ENCODE measurements around the gene JAK3. TPM values are rescaled to one million over a fixed set of nuclear protein-coding genes. Genes with fewer than 3 reads are reported as not detected.
"Not testable (repeated sequence)": the region's sequence is repeated elsewhere in the genome, so short reads cannot be mapped to it uniquely, and the experiment has no call there.

Gene JAK3
- total RNA-seq, 1 experiment from 2014 or later = 3.3 TPM

DNA sequence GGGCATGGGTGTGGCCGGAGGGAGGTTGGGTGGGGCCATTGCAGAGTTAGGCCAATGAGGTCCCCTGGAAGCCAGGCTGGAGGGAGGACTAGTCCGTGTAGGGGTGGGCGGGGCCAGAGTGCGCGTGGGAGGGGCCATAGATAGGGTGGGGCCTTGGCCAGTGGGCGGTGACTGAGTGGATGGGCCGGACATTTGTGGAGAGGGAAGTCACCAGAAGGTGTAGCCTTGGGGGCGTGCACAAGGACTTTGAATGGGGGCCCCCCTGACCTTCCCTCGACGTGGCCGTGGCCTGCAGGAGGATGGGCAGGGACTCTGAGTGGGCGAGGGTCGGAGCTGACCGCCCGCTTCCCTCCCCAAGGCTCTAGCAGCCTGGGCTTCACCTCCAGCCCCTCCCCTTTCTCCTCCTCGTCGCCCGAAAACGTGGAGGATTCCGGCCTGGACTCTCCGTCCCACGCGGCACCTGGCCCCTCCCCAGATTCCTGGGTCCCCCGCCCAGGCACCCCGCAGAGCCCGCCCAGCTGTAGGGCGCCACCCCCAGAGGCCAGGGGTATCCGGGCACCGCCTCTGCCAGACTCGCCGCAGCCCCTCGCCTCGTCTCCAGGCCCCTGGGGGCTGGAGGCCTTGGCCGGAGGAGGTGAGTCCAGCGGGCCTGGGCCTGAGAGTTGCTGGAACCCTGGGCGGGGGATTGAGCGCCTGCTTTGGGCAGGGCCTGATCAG is 69.4 kb downstream of the JAK3 start:
- no CpG with 5 or more reads among the region's 37 CpGs for WGBS (ENCODE audit: extremely low coverage, insufficient read length, low lambda C conversion rate)
- Histone ChIP-seq H3K56ac (ENCODE audit: insufficient read length, low read depth, low read length) (no peak overlapping the region), H4K5ac (ENCODE audit: insufficient read length, low read depth, low read length) (no peak overlapping the region), H3K18ac (ENCODE audit: insufficient read length, low read depth, low read length) (peak overlapping the region; percentile 66), H3K79me2 (ENCODE audit: insufficient read depth, low read length) (no peaks in the 10 kb centered on the region), H3K4me2 (ENCODE audit: insufficient read depth, insufficient read length, low read length) (peak overlapping the region; percentile 92), H4K20me1 (ENCODE audit: control insufficient read depth, insufficient read depth, insufficient read length) (peaks cover 2% of the 10 kb centered on the region), H3K27ac (ENCODE audit: insufficient read length, low read depth, low read length) (no peak overlapping the region), H3K9me3 (ENCODE audit: control insufficient read depth, low read depth, low read length) (no peaks in the 10 kb centered on the region), H2BK15ac (ENCODE audit: low read depth, low read length) (no peak overlapping the region), H3K14ac (ENCODE audit: insufficient read depth, low read length) (no peak overlapping the region; the same call in 1 of the 2 replicates), H3K23me2 (ENCODE audit: insufficient read length, low read depth, low read length, poor library complexity, severe bottlenecking) (peaks cover 13% of the 10 kb centered on the region), H2BK20ac (ENCODE audit: low read depth, low read length, poor library complexity, severe bottlenecking) (no peak overlapping the region), H3K4me1 (ENCODE audit: insufficient read depth, low read length) (no peaks in the 10 kb centered on the region), H2AFZ (ENCODE audit: low read length) (no peak overlapping the region), H2AK5ac (ENCODE audit: insufficient read length, low read length) (no peak overlapping the region), H2BK5ac (ENCODE audit: insufficient read length, low read length) (no peak overlapping the region), H4K91ac (ENCODE audit: insufficient read length, low read depth, low read length) (no peak overlapping the region), H2BK12ac (ENCODE audit: insufficient read length, low read depth, low read length) (no peak overlapping the region), H3K79me1 (ENCODE audit: insufficient read depth, low read depth, low read length, poor library complexity, severe bottlenecking) (no peaks in the 10 kb centered on the region), H4K8ac (replicated peaks; ENCODE audit: insufficient read length, low read depth, low read length) (no peak overlapping the region), H3T11ph (ENCODE audit: low read length) (no peak overlapping the region), H3K27me3 (ENCODE audit: insufficient read depth, low read length) (no peaks in the 10 kb centered on the region), H3K4ac (ENCODE audit: low read depth, low read length) (no peak overlapping the region), H2BK120ac (ENCODE audit: low read depth, low read length, poor library complexity, severe bottlenecking) (no peak overlapping the region), H3K9ac (ENCODE audit: extremely low read depth, insufficient read length, low read length) (no peak overlapping the region), H3K23ac (ENCODE audit: insufficient read length, low read depth, low read length) (no peak overlapping the region)
- Mint-ChIP-seq H3K4me1 (peaks cover 13 to 23% of the 10 kb centered on the region in 2 experiments), H3K27me3 (ENCODE audit: low read depth) (0 out of 2 replicates have a peak, but pooled peaks cover 2% of the 10 kb centered on the region), H3K27ac (peak overlapping the region in 1 of 3 experiments; percentile 18; a peak in 2 of 7 replicates), H3K4me3 (peak overlapping the region; percentile 64 to 84), H3K9me3 (peaks cover 0 to 2% of the 10 kb centered on the region in 2 experiments; a peak in 1 of 5 replicates), H3K36me3 (ENCODE audit: insufficient read depth in 1 of 3, low read depth in 3 of 3) (peaks cover 3 to 10% (median 4%) of the 10 kb centered on the region in 3 experiments; a peak in 3 of 7 replicates)
- TF ChIP-seq, protein P1, sequence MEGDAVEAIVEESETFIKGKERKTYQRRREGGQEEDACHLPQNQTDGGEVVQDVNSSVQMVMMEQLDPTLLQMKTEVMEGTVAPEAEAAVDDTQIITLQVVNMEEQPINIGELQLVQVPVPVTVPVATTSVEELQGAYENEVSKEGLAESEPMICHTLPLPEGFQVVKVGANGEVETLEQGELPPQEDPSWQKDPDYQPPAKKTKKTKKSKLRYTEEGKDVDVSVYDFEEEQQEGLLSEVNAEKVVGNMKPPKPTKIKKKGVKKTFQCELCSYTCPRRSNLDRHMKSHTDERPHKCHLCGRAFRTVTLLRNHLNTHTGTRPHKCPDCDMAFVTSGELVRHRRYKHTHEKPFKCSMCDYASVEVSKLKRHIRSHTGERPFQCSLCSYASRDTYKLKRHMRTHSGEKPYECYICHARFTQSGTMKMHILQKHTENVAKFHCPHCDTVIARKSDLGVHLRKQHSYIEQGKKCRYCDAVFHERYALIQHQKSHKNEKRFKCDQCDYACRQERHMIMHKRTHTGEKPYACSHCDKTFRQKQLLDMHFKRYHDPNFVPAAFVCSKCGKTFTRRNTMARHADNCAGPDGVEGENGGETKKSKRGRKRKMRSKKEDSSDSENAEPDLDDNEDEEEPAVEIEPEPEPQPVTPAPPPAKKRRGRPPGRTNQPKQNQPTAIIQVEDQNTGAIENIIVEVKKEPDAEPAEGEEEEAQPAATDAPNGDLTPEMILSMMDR (conservative IDR thresholded peaks at IDR 0.05) = no peak
- peak; percentile 97 for DNase-seq

DNA sequence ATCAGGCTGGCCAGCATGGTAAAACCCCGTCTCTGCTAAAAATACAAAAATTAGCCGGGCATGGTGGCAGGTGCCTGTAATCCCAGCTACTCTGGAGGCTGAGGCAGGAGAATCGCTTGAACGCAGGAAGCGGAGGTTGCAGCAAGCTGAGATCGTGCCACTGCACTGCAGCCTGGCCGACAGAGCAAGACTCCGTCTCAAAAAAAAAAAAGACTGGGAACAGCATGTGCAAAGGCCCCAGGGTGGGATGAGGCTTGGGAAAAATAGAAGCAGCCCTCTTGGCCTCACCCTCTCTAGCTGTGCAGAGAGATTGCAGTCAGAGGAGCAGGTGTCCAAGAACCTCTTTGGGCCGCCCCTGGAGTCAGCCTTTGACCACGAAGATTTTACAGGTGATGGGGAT is 69.9 kb downstream of the JAK3 start:
- H2AK5ac ChIP-seq (ENCODE audit: insufficient read length, low read length); H4K20me1 ChIP-seq (ENCODE audit: control insufficient read depth, insufficient read depth, insufficient read length); H2BK20ac ChIP-seq (ENCODE audit: low read depth, low read length, poor library complexity, severe bottlenecking); H3K79me2 ChIP-seq (ENCODE audit: insufficient read depth, low read length); H3K4ac ChIP-seq (ENCODE audit: low read depth, low read length); H3K27me3 Mint-ChIP-seq (ENCODE audit: low read depth); H3K9me3 ChIP-seq (ENCODE audit: control insufficient read depth, low read depth, low read length); H2BK15ac ChIP-seq (ENCODE audit: low read depth, low read length); H3K27me3 ChIP-seq (ENCODE audit: insufficient read depth, low read length); H4K91ac ChIP-seq (ENCODE audit: insufficient read length, low read depth, low read length); H2AFZ ChIP-seq (ENCODE audit: low read length); H3K56ac ChIP-seq (ENCODE audit: insufficient read length, low read depth, low read length); DNase-seq; H3K9me3 Mint-ChIP-seq; H3K14ac ChIP-seq (ENCODE audit: insufficient read depth, low read length); H3K9ac ChIP-seq (ENCODE audit: extremely low read depth, insufficient read length, low read length); H3K4me1 ChIP-seq (ENCODE audit: insufficient read depth, low read length); H4K8ac ChIP-seq (replicated peaks; ENCODE audit: insufficient read length, low read depth, low read length); H3K4me2 ChIP-seq (ENCODE audit: insufficient read depth, insufficient read length, low read length); H4K5ac ChIP-seq (ENCODE audit: insufficient read length, low read depth, low read length); H3K27ac ChIP-seq (ENCODE audit: insufficient read length, low read depth, low read length); H2BK5ac ChIP-seq (ENCODE audit: insufficient read length, low read length); H3T11ph ChIP-seq (ENCODE audit: low read length); H2BK12ac ChIP-seq (ENCODE audit: insufficient read length, low read depth, low read length); H3K23ac ChIP-seq (ENCODE audit: insufficient read length, low read depth, low read length); H3K36me3 Mint-ChIP-seq (ENCODE audit: insufficient read depth in 1 of 3, low read depth in 3 of 3); H3K18ac ChIP-seq (ENCODE audit: insufficient read length, low read depth, low read length); H2BK120ac ChIP-seq (ENCODE audit: low read depth, low read length, poor library complexity, severe bottlenecking); H3K79me1 ChIP-seq (ENCODE audit: insufficient read depth, low read depth, low read length, poor library complexity, severe bottlenecking): not testable (repeated sequence)
- peak overlapping the region; percentile 64 to 84; a peak in 4 of 5 replicates for H3K4me3 Mint-ChIP-seq
- peak overlapping the region in 1 of 3 experiments; percentile 18; a peak in 1 of 7 replicates for H3K27ac Mint-ChIP-seq
- WGBS (ENCODE audit: extremely low coverage, insufficient read length, low lambda C conversion rate) = no CpG with 5 or more reads among the region's 10 CpGs
- H3K23me2 ChIP-seq (ENCODE audit: insufficient read length, low read depth, low read length, poor library complexity, severe bottlenecking) = peaks cover 13% of the 10 kb centered on the region
- peaks cover 13 to 23% of the 10 kb centered on the region in 2 experiments for H3K4me1 Mint-ChIP-seq
